Stimulated activated CD8-positive, alpha-beta memory T cell treated with anti-CD3 and anti-CD28 coated beads, Interleukin-4, amount 100 ng/mL, for 24 hours (primary cell): ENCODE data around the gene FBRSL1.

Source experiments
- DNase-seq: peaks from one replicate; pipeline ENCODE4 v3.0.0-alpha.2; 2020; ENCODE audit warnings: low read depth

Gene FBRSL1

DNA sequence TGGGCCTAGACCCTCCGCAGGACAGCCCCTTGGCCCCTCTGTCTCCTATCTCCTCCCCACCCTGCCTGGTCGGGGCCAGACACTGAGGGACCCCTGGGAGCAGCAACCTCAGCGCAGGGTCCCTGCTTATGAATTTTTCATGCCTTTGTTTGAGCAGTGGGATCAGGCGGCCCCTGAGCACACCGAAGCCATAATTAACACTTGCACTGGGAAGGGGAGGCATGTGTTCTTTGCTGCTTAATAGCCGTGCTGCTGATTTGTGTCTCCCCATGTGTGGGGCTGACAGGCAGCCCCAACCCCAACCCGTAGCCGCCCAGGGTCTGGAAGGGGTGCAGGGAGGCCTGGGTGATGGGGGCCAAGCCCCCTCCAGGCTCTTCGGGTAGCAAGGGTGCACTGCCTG lies 52.7 kb downstream of the FBRSL1 start:
- DNase-seq = no peak

DNA sequence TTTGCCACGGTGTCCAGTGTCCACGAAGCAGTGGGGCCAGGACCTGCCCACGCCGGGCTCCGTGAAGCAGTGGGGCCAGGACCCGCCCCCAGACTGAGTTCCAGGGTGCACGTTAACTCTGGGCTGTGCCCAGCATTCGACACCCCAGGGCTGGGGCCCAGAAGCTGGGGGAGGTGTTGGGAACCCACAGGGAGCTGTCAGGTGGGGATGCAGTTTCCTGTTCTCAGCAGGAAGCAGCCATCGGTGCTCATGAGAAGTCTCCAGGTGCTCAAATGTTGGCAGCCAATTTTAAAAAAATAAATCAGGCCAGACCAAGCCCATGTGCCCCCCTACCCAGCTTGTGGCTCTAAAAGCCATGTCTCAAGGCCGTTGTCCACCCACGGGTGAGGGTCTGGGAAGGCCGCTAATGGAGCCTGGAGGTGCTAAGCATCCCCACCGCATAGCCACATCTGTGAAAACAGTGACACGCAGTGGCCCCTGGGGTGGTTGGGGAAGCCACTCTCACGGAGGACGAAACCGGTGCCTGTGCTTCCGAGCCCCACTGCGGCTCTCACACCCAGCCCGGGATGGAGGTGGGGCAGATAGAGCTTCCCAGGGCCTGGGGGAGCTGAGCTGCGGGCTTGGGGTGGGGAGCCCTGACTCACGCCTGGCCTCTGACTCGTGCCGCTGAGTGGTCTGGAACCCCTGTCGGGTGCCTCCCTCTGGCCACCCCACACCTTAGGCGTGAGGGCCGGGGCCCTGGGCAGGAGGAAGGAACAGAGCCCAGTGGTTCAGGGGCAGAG lies 53.5 kb downstream of the FBRSL1 start:
- DNase-seq = no peak

DNA sequence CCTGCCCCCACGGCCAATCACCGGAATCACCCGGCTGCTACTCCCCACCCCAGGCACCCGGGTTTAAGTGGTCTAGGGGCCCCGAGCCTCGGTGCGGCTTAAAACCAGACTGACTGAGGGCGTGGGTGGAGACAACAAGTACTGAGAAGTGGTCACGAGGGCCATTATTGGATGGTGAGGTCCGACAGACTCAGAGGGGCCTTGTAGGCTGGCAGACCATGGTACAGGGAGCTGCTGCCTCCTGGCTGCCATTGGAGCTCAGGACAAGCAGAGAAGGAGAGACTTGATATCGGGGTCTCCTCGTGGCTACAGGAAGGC lies 54.1 kb downstream of the FBRSL1 start:
- no peak for DNase-seq

DNA sequence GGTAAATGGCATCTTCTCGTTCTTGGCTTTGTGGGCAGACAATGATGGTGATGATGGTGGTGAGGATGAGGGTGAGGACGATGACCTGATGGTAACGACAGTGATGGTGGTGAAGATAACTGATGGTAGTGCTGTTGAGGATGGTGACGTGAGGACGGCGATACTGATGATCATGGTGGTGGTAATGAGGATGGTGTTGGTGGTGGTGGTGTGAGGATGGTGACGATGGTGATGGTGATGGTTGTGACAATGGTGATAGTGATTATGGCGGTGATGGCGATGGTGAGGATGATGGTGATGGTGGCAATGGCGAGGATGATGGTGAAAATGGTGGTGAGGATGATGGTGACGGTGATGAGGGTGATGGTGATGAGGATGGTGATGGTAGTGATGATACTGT lies 54.5 kb downstream of the FBRSL1 start:
- DNase-seq = no peak

DNA sequence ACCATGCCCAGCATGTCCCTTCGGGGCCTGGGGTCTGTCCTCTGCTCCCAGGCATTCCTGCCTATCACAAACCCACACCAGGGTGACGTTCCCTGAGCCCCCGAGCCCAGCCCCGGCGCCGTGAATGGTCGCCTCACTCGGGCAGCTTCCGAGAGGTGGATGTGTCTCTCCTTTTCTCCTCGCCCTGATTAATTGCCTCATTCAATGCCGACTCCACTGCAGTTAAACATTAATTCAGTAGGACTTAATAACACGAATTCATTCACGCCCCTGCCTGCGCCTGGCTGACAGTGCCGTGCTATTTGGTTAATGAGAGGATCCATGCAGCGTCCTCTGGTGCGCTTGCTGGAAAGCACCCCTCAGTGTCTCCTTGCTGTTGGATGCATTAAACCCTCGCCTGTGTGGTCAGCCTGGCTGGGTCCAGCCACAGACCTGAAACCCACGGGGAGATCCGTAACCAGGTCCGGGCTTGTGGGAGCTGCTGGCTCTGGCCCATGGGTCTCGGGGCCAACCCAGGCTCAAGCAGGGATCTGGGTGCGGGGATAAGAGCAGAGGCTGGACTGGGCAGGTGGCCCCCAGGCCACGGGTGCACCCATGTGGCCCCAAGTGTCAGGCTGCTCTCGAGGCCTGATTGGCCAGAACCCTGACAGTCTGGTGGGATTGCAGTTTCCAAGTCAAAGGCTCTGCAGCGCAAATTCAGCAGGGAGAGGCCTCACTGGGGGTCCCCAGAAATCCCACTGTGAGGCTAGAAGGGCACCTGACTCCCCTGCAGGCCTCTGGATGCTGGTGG lies 55.4 kb downstream of the FBRSL1 start:
- DNase-seq = no peak

DNA sequence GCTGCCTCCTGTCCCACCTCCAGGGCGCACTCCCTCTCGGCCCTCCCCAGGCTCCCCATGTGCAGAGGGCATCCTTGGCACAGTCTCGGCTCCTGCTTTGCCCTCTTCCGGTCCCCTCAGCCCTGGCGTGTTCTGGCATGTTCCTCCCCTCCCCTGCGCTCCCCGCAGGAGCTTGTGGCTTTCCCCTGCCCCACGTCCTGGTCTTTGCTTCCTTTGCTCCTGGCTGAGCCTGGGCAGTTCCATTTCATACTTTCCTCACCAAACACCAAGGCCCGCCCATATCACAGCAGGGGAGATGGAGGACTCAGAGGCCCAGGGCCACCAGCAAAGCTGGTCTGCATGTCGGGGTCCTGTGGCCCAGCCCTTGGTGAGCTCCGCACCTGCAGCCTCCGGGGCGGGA lies 56.0 kb downstream of the FBRSL1 start:
- DNase-seq = no peak

DNA sequence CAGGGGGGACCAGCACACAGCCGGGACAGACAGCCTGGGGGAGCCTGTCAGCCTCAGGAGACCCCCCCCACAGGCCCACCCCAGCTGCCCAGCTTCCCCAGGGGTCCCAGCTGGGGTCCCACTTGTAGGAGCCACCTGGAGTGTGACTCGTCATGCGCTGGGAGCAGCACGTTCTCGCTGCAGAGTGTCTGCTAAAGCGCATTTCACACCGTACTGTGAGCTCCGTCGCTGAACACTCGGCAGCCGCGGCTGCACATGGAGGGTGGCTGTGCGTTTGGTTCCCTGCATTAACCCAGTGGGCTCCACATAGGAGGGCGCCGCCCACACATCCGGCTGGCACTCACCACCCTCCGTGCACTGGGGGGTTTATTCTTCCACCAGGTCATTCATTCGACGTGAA lies 56.7 kb downstream of the FBRSL1 start:
- DNase-seq = no peak

DNA sequence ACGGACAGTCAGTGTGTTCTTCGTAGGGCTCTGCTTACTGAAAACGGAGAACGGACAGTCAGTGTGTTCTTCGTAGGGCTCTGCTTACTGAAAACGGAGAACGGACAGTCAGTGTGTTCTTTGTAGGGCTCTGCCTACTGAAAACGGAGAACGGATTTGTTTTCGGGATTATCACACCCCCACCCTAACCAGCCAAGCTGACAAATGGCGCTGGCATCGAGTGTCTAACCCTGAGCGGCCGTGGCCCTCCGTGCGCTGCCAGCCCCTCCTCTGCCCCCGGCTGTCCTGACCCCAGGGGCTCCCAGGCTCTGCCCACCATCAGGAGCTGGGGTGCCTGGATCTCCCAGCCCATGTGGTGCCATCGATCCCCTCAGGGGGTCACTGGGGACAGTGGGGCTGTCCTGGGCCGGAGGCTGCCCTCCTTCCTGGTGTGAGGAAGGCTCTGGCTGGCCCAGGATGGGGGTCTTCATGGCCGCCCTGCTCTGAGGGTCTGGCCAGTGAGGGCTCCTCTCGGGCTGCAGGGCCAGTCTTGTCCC lies 57.3 kb downstream of the FBRSL1 start:
- no peak for DNase-seq

DNA sequence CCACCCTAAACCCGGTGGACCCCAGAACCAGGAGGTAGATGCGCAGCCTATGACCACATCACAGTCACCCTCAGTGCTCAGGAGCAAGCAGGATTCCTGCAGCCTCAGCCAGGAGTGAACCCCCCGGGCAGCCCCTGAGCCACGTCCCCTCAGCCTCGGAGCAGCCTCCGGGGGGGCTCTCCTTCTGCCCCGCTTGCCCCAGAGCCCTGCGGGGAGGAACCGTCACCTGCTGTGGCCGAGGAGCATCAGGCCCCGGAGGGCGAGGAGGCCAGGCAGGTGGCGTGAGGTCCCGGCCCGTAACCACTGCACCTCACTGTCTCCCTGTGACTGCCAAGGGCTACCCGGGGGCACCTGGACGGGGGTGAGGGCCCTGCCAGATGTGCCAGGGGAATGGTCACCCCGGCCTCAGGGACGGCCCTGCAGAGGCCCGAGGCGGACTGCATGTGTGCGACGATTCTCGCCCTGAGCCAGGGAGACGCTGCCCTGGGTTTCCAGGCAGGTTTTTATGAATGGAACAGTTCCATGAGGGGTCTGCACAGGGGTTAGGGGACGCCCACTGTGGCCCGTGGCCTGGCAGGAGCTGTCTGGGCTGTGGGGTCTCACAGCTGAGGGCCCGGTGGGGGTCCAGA lies 58.6 kb downstream of the FBRSL1 start:
- no peak for DNase-seq

DNA sequence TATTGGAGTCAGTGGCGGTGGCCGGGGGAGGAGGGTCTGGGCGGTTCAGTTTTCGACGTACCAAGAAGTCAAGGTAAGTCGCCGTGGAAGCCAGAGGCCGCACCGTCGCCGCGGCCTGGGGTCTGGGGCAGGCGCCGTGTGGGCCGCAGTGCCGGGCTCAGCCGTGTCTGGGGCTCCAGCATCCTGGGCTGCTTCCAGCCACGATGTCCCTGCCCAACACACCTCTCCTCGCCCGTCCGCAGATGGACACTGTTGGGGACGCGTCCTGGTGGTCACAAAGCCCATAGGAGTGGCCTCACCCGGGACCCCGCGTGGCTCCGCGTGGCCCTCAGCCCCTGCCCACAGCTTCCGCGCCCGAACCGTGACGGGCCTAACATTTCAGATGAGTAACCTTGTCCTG lies 59.1 kb downstream of the FBRSL1 start:
- no peak for DNase-seq

DNA sequence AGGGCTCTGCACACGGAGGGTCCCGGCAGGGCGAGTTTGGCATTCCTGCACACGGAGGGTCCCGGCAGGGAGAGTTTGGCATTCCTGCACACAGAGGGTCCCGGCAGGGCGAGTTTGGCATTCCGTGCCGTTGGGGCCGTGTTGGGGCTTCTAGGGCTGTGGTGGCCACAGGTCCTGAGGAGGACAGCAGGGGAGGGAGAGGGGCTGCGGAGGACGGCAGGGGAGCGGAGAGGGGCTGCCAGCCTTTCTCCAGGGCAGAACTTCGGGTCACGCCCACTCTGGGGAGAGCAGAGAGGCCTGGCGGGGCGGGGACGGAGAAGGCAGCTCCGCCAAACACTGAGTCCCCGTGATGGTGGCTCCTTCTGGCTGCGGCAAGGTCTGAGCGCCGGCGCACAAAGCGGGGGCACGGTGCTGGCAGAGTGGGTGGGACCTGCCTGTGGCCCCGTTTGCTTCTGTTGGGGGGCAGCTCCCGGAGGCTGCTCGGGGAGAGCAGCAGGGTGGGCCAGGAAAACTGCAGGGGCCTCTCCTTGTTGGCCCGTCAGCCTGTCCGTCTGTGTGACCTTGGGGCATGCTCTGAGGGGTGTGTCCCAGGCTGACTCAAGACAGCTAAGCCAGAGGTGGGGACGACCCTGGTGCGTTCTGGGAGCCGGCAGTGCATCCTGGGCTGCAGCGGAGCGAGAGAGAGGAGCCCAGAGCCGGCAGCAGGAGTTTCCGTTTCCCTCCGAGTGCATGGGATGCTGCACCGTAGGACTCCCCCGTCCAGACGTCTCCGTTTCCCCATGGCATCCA lies 60.3 kb downstream of the FBRSL1 start:
- no peak for DNase-seq

DNA sequence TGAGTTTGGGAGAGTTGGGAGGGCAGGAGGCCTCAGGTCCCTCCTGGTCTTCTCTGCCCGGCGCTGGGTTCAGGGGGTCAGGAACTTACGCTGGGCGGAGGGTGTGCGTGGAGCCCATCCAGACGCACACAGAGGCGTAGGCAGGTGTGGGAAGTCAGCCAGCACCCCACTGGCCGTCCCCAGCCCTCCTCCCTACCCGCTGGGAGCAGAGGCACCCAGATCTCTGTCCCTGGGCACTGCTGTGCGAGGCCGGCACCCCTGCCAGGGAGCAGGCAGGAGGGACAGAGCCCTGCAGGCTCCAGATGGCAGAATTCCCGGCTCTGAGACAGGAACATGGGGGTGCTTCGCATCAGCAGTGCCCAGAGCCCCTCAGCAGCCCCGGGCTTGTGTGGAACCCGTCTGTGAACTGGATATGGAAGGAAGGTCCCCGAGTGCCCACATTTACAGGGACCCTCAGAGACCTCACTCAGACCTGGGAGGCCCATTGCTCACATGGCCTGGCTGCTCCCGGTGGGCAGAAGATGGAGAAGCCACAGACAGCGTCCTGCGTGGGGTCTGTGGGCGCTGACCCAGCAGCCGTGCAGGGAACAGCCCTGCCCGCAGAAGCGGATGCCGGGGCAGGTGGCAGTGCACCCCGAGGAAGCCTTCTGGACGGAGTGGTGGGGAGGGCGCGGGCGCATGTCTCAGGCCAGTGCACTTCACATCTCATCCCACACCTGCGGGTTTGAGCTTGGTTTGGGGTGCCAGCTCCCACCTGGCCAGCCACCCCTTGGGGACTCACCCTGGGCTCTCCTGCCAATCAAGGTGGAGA lies 61.1 kb downstream of the FBRSL1 start:
- no peak for DNase-seq

DNA sequence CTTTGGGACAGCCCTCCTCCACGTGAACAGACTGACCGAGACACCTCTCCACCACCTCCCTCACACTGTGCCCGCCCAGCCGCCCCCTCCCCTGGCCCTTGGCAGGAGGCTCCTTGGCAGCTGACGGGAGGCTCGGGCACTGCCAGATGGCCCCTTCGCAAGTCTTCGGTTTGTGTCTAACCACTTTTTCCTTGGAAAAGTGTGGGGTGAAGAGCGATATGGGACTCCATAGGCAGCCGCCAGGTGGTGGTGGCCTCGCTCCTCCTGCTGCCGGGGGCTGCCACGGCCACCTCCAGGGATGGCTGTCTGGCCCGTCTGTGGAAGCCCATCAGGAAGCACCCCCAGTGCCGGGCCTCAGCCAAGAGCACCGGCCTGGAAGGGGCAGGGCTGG lies 61.7 kb downstream of the FBRSL1 start:
- DNase-seq = no peak

DNA sequence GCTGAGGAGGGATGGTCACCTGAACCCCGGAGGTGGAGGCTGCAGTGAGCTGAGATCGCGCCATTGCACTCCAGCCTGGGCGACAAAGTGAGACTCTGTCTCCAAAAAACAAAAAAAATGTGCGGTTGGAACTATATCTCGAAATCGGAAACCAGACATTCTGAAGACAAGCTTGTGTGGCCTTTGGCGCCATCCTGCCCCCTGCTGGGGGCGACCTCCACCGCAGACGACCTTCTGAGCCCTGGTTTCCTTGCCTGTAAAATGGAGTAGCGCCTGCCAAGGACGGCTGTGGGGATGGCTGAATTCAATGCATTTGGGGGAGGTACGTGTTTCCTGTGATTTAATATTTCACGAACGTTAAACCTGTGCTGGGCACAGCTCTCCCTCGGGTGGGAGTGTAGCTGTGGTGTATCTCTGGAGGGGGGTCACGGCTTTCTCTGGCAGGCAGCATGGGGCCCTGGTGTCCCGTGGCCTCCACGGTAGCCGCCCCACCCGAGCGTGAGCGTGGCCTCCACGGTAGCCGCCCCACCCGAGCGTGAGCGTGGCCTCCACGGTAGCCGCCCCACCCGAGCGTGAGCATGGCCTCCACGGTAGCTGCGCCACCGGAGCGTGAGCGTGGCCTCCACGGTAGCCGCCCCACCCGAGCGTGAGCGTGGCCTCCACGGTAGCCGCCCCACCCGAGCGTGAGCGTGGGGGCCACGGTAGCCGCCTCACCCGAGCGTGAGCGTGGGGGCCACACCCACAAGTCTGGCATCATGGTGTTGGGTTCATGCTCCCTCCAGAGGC lies 65.1 kb downstream of the FBRSL1 start:
- DNase-seq = no peak

DNA sequence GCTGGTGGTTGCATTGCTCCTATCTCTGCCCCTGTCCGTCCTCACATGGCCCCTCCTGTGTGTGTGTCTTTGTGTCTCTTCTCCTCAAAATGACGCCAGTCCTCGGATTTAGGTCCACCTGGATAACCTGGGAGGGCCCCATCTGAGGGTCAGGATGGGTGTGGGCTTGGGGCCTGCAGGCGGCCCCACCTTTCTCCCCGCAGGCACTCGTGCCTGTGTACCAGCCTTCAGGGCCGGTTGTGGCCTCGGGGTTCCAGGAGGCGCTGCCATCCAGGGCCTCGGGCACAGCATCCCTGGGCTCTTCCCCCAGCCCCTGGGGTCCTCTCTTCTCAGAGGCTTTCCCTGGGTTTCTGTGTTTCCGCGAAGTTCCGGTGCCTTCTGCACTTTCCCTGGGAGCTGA lies 65.7 kb downstream of the FBRSL1 start:
- DNase-seq = no peak

DNA sequence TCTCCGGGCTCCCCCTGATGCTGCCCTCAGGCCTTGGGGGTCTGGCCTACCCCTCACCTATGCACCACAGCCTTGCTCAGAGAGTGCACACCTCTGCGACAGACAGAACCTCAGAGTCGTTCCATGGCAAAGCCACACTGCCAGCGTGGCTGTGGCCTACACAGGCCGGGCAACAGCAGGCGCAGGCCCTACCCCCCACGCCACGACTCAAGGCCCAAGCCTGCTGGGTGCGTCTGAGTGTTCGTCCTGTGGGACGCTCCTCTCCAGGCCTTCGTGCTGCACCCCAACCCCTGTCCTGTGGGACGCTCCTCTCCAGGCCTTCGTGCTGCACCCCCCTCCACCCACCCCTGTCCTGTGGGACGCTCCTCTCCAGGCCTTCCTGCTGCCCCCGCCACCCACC lies 66.3 kb downstream of the FBRSL1 start:
- no peak for DNase-seq

DNA sequence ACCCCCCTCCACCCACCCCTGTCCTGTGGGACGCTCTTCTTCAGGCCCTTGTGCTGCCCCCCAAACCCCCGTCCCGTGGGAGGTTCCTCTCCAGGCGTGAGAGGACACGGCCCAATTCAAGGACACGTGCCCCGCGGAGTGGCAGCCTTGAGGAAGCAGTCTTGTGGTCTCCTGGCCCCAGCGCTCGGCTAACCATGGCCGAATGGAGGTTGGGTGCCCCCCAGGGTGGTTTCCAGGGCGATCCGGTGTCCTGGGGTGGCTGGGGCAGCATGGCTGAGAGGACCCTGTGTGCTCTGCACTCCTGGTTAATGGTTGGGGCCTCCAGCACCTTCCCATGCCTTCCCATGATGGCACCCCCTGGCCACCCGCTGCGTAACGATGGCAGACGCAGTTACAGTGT lies 66.8 kb downstream of the FBRSL1 start:
- DNase-seq = no peak

DNA sequence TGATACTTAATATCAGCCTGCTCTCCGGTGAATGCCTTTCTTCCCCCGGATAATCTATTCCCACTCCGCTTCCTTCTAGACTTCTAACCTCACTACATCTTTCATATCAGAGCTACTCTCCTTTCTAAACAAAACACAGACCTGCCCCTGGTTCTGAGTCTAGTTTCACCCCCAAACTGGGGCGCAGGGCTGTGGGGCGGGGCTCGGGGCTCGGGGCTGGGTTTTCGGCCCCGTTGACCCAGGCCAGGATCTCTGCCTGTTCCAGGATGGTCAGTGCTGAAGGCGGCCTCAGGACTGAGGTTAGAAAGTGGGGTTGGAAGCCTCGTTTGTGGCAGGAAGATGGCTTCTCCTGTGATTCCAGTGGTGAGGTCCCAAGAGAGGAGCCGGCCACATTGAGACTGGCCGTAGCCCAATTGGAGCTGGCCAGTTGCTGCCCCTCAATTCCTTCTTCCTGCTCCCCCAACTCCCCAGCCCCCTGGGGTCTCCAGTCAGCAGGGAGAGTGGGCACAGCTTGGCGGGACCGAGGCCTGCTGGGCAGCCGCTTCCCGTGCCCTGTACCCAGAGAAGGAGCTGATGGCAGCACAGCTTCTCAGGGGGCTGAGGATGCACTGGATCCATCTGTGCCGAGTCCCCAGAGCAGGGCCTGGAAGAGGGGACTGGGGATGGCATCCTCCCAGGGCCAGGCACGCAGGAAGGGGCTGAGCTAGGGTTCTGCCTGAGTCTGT lies 67.5 kb downstream of the FBRSL1 start:
- no peak for DNase-seq

DNA sequence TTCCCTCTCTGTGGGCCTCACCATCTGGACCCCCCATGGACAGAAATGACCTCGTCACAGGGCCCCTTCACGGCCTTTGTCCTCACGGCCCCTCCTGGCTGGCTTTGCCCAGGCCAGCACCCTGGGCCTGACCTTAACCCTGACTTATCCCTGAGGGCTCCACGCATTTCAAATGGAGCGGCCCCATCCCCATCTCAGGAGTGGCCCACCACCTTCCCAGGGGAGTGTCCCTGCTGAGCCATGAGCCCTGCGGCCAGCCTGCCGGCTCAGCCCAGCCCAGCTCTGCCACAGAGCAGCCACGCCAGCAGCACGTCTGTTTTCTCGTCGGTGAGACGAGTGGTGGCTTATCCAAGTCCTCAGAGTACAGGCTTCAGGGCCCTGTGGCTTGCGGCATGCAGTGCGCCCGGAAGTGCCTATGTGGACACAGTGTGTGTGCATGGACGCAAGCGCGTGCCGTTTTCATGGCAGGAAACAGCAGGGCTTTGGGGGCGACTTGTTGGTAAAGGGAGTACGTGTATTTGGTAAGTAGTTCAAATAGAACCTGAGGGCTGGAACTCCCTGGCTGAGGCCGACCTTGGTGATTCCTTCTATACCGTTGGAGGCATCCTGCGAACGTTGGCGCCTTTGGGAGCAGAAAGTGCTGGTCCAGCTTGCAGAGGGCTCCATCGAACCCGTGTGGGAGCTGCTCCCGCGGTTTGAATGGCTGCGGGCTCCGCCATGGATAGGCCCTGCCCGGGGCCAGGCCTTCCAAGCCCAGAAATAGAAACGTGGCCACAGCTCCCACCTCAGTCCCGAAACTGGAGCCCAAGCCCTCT lies 68.3 kb downstream of the FBRSL1 start:
- DNase-seq = no peak
